IMR-90 (cell line): ENCODE data around the gene MT3. TPM values are rescaled to one million over a fixed set of nuclear protein-coding genes. Genes with fewer than 3 reads are reported as not detected.

Experiments used
- ATAC-seq: fragments of 200-7000 bp; cut with Tn5 transposase; 2 replicates; pipeline ENCODE4 v1.9.1; 2020; ENCODE audit warnings: low read depth, mild to moderate bottlenecking, moderate library complexity
- BruUV-seq: library from RNA; stranded (reverse); fragments of 400-500 nt; replicated peaks from 2 replicates; lab custom pipeline; 2021; lab: Mats Ljungman, UMichigan
- CTCF ChIA-PET: fragments of 300-600 bp; formaldehyde crosslinking; extraction: SDS; loops from one replicate; lab custom pipeline; 2021; ENCODE audit warnings: antibody characterized with exemption; lab: Yijun Ruan, JAX
- POLR2A ChIA-PET: fragments of 300-600 bp; sonication (Branson Sonifier 250); formaldehyde crosslinking; loops from one replicate; lab custom pipeline; 2022; ENCODE audit warnings: antibody characterized with exemption; ENCODE audit not compliant: unreplicated experiment; lab: Charles Lee
- DNase-seq: peaks from one replicate; pipeline ENCODE4 v3.0.0; 2013
- H2AFZ ChIP-seq: replicated peaks from 2 replicates; pipeline ENCODE3; 2013; ENCODE audit warnings: low read length, mild to moderate bottlenecking; ENCODE audit not compliant: poor library complexity
- H2AK5ac ChIP-seq: 2 replicates; pipeline ENCODE4 v1.6.1; 2013; ENCODE audit warnings: low read depth, low read length, inconsistent platforms
- H2AK9ac ChIP-seq: replicated peaks from 2 replicates; pipeline ENCODE3; 2013; ENCODE audit warnings: mild to moderate bottlenecking, low read depth, low read length, moderate library complexity; ENCODE audit not compliant: poor library complexity
- H2BK120ac ChIP-seq: 2 replicates; pipeline ENCODE4 v1.6.1; 2013; ENCODE audit warnings: low read depth, low read length, inconsistent platforms
- H2BK15ac ChIP-seq: 3 replicates; pipeline ENCODE4 v1.6.1; 2013; ENCODE audit warnings: low read depth, low read length, inconsistent platforms
- H2BK20ac ChIP-seq: 2 replicates; pipeline ENCODE4 v1.6.1; 2013; ENCODE audit warnings: low read depth, mild to moderate bottlenecking, inconsistent platforms, low read length, moderate library complexity
- H2BK5ac ChIP-seq: 2 replicates; pipeline ENCODE4 v1.6.1; 2013; ENCODE audit warnings: mild to moderate bottlenecking, low read depth, low read length, inconsistent platforms; ENCODE audit not compliant: poor library complexity, severe bottlenecking
- H3K14ac ChIP-seq: replicated peaks from 2 replicates; pipeline ENCODE4 v1.6.1; 2013; ENCODE audit warnings: low read depth, low read length, inconsistent platforms
- H3K18ac ChIP-seq: 2 replicates; pipeline ENCODE4 v1.6.1; 2013; ENCODE audit warnings: low read depth, low read length, control low read depth
- H3K23ac ChIP-seq: 2 replicates; pipeline ENCODE4 v1.6.1; 2013; ENCODE audit warnings: low read depth, low read length, inconsistent platforms
- H3K27ac ChIP-seq: 2 replicates; pipeline ENCODE4 v1.5.1; 2013; ENCODE audit warnings: mild to moderate bottlenecking, control low read depth, low read length; ENCODE audit not compliant: insufficient read depth
- H3K27me3 ChIP-seq: 2 replicates; pipeline ENCODE4 v1.6.1; 2013; ENCODE audit warnings: low read length; ENCODE audit not compliant: control insufficient read depth, insufficient read depth
- H3K36me3 ChIP-seq: 2 replicates; pipeline ENCODE4 v1.6.1; 2013; ENCODE audit warnings: low read length, mixed read lengths; ENCODE audit not compliant: control insufficient read depth, insufficient read depth
- H3K4ac ChIP-seq: 2 replicates; pipeline ENCODE4 v1.6.1; 2013; ENCODE audit warnings: low read depth, low read length, inconsistent platforms
- H3K4me1 ChIP-seq: 2 replicates; pipeline ENCODE4 v1.6.1; 2013; ENCODE audit warnings: low read length, mixed read lengths; ENCODE audit not compliant: control insufficient read depth, insufficient read depth
- H3K4me2 ChIP-seq: 2 replicates; pipeline ENCODE4 v1.6.1; 2013; ENCODE audit warnings: low read depth, mild to moderate bottlenecking, control low read depth, low read length, moderate library complexity
- H3K4me3 ChIP-seq: 2 replicates; pipeline ENCODE4 v1.5.1; 2013; ENCODE audit warnings: low read depth, mild to moderate bottlenecking, control low read depth, low read length, moderate library complexity; ENCODE audit not compliant: insufficient read depth
- H3K56ac ChIP-seq: 2 replicates; pipeline ENCODE4 v1.6.1; 2013; ENCODE audit warnings: low read length, inconsistent platforms; ENCODE audit not compliant: insufficient read depth; ENCODE audit errors: extremely low read depth
- H3K79me1 ChIP-seq, 2 experiments: 2 replicates each; pipeline ENCODE4 v1.6.1; 2013; ENCODE audit warnings: low read length in 2 of 2, inconsistent platforms in 1 of 2, low read depth in 1 of 2
- H3K9ac ChIP-seq: 2 replicates; pipeline ENCODE4 v1.6.1; 2013; ENCODE audit warnings: low read depth, low read length, control low read depth
- H3K9me1 ChIP-seq: 2 replicates; pipeline ENCODE4 v1.6.1; 2013; ENCODE audit warnings: low read length, inconsistent platforms; ENCODE audit not compliant: insufficient read depth
- H3K9me3 ChIP-seq: 2 replicates; pipeline ENCODE4 v1.6.1; 2013; ENCODE audit warnings: low read length; ENCODE audit not compliant: control insufficient read depth, insufficient read depth
- H4K20me1 ChIP-seq: 2 replicates; pipeline ENCODE4 v1.6.1; 2013; ENCODE audit warnings: low read length, inconsistent platforms; ENCODE audit not compliant: insufficient read depth
- H4K5ac ChIP-seq: 2 replicates; pipeline ENCODE4 v1.6.1; 2013; ENCODE audit warnings: mild to moderate bottlenecking, low read depth, low read length, control low read depth
- H4K8ac ChIP-seq, 2 experiments: 2 replicates each; pipeline ENCODE4 v1.6.1; 2013; ENCODE audit warnings: low read depth in 2 of 2, low read length in 2 of 2, control low read depth in 1 of 2, inconsistent platforms in 1 of 2
- H4K91ac ChIP-seq: 2 replicates; pipeline ENCODE4 v1.6.1; 2013; ENCODE audit warnings: low read depth, low read length, inconsistent platforms; ENCODE audit not compliant: insufficient read depth
- CTCF ChIP-seq: conservative IDR thresholded peaks from 2 replicates; pipeline ENCODE4 v1.5.1; 2012; ENCODE audit warnings: mild to moderate bottlenecking, low read depth, low read length, improper control_type of control experiment
- ELK1 ChIP-seq: fragments of 150-350 bp; IDR thresholded peaks from 2 replicates; pipeline ENCODE4 v1.6.1; 2016; ENCODE audit warnings: low read depth, mild to moderate bottlenecking, low read length, moderate library complexity, borderline replicate concordance
- MAZ ChIP-seq: IDR thresholded peaks from 2 replicates; pipeline ENCODE4 v1.6.1; 2012; ENCODE audit warnings: low read depth, mild to moderate bottlenecking, low read length, improper control_type of control experiment, moderate library complexity, borderline replicate concordance
- MXI1 ChIP-seq: IDR thresholded peaks from 2 replicates; pipeline ENCODE4 v1.6.1; 2012; ENCODE audit warnings: low read depth, mild to moderate bottlenecking, low read length, moderate library complexity, borderline replicate concordance
- NFE2L2 ChIP-seq: fragments of 150-350 bp; IDR thresholded peaks from 2 replicates; pipeline ENCODE4 v1.6.1; 2016; ENCODE audit warnings: low read depth, mild to moderate bottlenecking, low read length
- RCOR1 ChIP-seq: IDR thresholded peaks from 2 replicates; pipeline ENCODE4 v1.6.1; 2012; ENCODE audit warnings: mild to moderate bottlenecking, low read length, improper control_type of control experiment; ENCODE audit not compliant: insufficient replicate concordance
- WGBS, 2 experiments: methylation state at CpG; one replicate each; pipeline versions ENCODE4 v1.1.5 to v1.1.7; 2013; ENCODE audit warnings: missing lambda C conversion rate in 2 of 2; ENCODE audit not compliant: insufficient read length in 1 of 2; ENCODE audit errors: extremely low coverage in 2 of 2; 5-methylcytosine and 5-hydroxymethylcytosine counted together
- dilution Hi-C: fragments of 300-500 bp; cut with HindIII; formaldehyde crosslinking; loops from one replicate; pipeline ENCODE4 v1.14.3; 2018; ENCODE audit warnings: low sequenced_read_pairs; ENCODE audit not compliant: unreplicated experiment
- in situ Hi-C: fragments of 300-500 bp; cut with MboI; formaldehyde crosslinking; loops from 3 replicates; pipeline ENCODE4 v1.14.3; 2019; ENCODE audit warnings: low sequenced_read_pairs, inconsistent platforms, mixed read lengths
- intact Hi-C: fragments of 100-400 bp; cut with micrococcal nuclease; formaldehyde crosslinking; loops from 2 replicates; pipeline ENCODE4 v1.10.0; 2022
- polyA plus RNA-seq, 3 experiments: library from polyadenylated mRNA; depleted of rRNA; stranded (reverse); fragments of >200 nt; gene quantifications; 2 replicates each; pipeline ENCODE4 v1.2.3, GENCODE V29; 2012; ENCODE audit warnings: low replicate concordance in 1 of 3
- total RNA-seq: library from RNA; depleted of rRNA; stranded (reverse); fragments of >200 nt; gene quantifications from 2 replicates; pipeline ENCODE4 v1.2.3, GENCODE V29; 2012

Gene MT3
- total and polyA plus RNA-seq, 2 of the 4 experiments (the other 2 are of a cell fraction), result 0.62 TPM; not detected in 1

DNA sequence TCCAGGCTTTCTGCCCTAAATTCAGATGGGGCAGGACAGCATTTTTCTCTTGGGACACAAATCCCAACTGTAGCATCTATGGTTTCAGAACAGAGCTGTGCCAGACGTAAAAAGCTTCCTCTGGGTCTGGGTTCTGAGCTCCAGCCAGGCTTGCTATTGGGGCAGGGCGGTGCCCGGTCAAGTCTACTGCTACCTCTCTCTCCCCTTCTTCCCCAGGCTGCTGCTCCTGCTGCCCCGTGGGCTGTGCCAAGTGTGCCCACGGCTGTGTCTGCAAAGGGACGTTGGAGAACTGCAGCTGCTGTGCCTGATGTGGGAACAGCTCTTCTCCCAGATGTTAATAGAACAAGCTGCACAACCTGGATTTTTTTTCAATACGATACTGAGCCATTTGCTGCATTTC is 44.2 kb downstream of the MT3 start:
- no peak for DNase-seq
- peaks cover 71% of the 10 kb centered on the region for H3K27me3 ChIP-seq
- no peak overlapping the region for H3K4ac ChIP-seq
- H2AK5ac ChIP-seq, result no peak overlapping the region
- H3K4me1 ChIP-seq, result no peaks in the 10 kb centered on the region; the same call in 1 of the 2 replicates
- no peaks in the 10 kb centered on the region for H3K36me3 ChIP-seq
- H3K56ac ChIP-seq, result no peak overlapping the region
- no peak overlapping the region for H3K4me2 ChIP-seq
- intact Hi-C loops, result no loop called here
- in situ Hi-C loops, result no loop called here
- WGBS, 2 experiments, result 71% methylated on average over 3 of the region's 7 CpGs; no CpG with 5 or more reads in 1 of the 2 experiments
- H3K79me1 ChIP-seq, result no peaks in the 10 kb centered on the region
- H4K20me1 ChIP-seq, result no peaks in the 10 kb centered on the region
- no peak overlapping the region for H4K8ac ChIP-seq
- no peak overlapping the region for H2BK5ac ChIP-seq
- no peak overlapping the region for H3K23ac ChIP-seq
- H4K5ac ChIP-seq, result no peak overlapping the region
- dilution Hi-C loops, result no loop called here
- H3K9me1 ChIP-seq, result no peaks in the 10 kb centered on the region
- H3K27ac ChIP-seq, result no peak overlapping the region
- H2BK20ac ChIP-seq, result no peak overlapping the region
- no peak overlapping the region for H2AFZ ChIP-seq
- ATAC-seq, result no peak
- BruUV-seq, result no TSS peak
- H2BK15ac ChIP-seq, result no peak overlapping the region
- H3K9ac ChIP-seq, result no peak overlapping the region
- no peak for TF ChIP-seq RCOR1
- TF ChIP-seq CTCF, result no peak
- no peak for TF ChIP-seq NFE2L2
- TF ChIP-seq ELK1, result no peak
- no peak for TF ChIP-seq MAZ
- no peak for TF ChIP-seq MXI1
- no peak overlapping the region for H3K18ac ChIP-seq
- H4K91ac ChIP-seq, result no peak overlapping the region
- H3K14ac ChIP-seq, result no peak overlapping the region
- H2AK9ac ChIP-seq, result no peak overlapping the region
- ChIA-PET CTCF (no interaction called here), POLR2A (no interaction called here)
- H3K4me3 ChIP-seq, result no peak overlapping the region
- no peak overlapping the region for H2BK120ac ChIP-seq
- H3K9me3 ChIP-seq, result peaks cover 2% of the 10 kb centered on the region; the same call in 1 of the 2 replicates
